Loucy (cell line): ENCODE data around the gene GTPBP8.
"Not testable (repeated sequence)": the region's sequence is repeated elsewhere in the genome, so short reads cannot be mapped to it uniquely, and the experiment has no call there.

Experiments
- H2AFZ ChIP-seq: fragments of 200-600 bp; sonication (generic); 2 replicates; pipeline ENCODE4 v1.6.0; 2016; ENCODE audit warnings: antibody characterized with exemption, mild to moderate bottlenecking, low read length, moderate library complexity
- H3F3A ChIP-seq: fragments of 200-600 bp; 2 replicates; pipeline ENCODE4 v1.6.0; 2016; ENCODE audit warnings: antibody characterized with exemption, low read depth, mild to moderate bottlenecking
- H3K27me3 ChIP-seq: fragments of 200-600 bp; sonication (generic); 2 replicates; pipeline ENCODE4 v1.6.1; 2014; ENCODE audit warnings: low read length, mild to moderate bottlenecking; ENCODE audit not compliant: insufficient read depth, poor library complexity, severe bottlenecking
- H3K36me3 ChIP-seq: fragments of 200-600 bp; sonication (generic); 2 replicates; pipeline ENCODE4 v1.6.1; 2016; ENCODE audit warnings: low read length; ENCODE audit not compliant: insufficient read depth
- H3K4me1 ChIP-seq: fragments of 200-600 bp; sonication (generic); 2 replicates; pipeline ENCODE4 v1.5.1; 2014; ENCODE audit warnings: low read length, mild to moderate bottlenecking; ENCODE audit not compliant: insufficient read depth, poor library complexity, severe bottlenecking
- H3K4me2 ChIP-seq: fragments of 200-600 bp; sonication (generic); 2 replicates; pipeline ENCODE4 v1.6.0; 2014; ENCODE audit warnings: antibody characterized with exemption, low read length, low read depth, mild to moderate bottlenecking; ENCODE audit not compliant: poor library complexity, severe bottlenecking
- H3K4me3 ChIP-seq: fragments of 200-600 bp; sonication (generic); 2 replicates; pipeline ENCODE4 v1.5.1; 2014; ENCODE audit warnings: low read length, mild to moderate bottlenecking, mixed read lengths; ENCODE audit not compliant: poor library complexity, severe bottlenecking
- H3K79me2 ChIP-seq: fragments of 200-600 bp; sonication (generic); 2 replicates; pipeline ENCODE4 v1.6.1; 2014; ENCODE audit warnings: low read length; ENCODE audit not compliant: insufficient read depth
- H3K9ac ChIP-seq: fragments of 200-600 bp; sonication (generic); 2 replicates; pipeline ENCODE4 v1.6.0; 2014; ENCODE audit warnings: mild to moderate bottlenecking, low read depth, low read length, moderate library complexity; ENCODE audit not compliant: poor library complexity, severe bottlenecking
- H3K9me2 ChIP-seq: fragments of 200-600 bp; sonication (generic); replicated peaks from 2 replicates; pipeline ENCODE4 v1.6.1; 2016; ENCODE audit warnings: low read depth, low read length, mixed read lengths
- H3K9me3 ChIP-seq: fragments of 200-600 bp; sonication (generic); 2 replicates; pipeline ENCODE4 v1.6.1; 2014; ENCODE audit warnings: mild to moderate bottlenecking, antibody characterized with exemption, low read length, low read depth; ENCODE audit not compliant: insufficient read depth
- H4K20me1 ChIP-seq: fragments of 200-600 bp; sonication (generic); 2 replicates; pipeline ENCODE4 v1.6.0; 2014; ENCODE audit warnings: antibody characterized with exemption, low read length, mild to moderate bottlenecking; ENCODE audit not compliant: insufficient read depth, poor library complexity, severe bottlenecking
- CTCF ChIP-seq: fragments of 200-600 bp; sonication (generic); conservative IDR thresholded peaks from 2 replicates; pipeline ENCODE4 v1.5.1; 2014; ENCODE audit warnings: mild to moderate bottlenecking, antibody characterized with exemption, low read length
- EZH2phosphoT487 ChIP-seq: fragments of 200-600 bp; IDR thresholded peaks from 2 replicates; pipeline ENCODE4 v1.6.1; 2018; ENCODE audit warnings: antibody characterized with exemption, mild to moderate bottlenecking, moderate library complexity, borderline replicate concordance

The GTPBP8 gene

GRCh38 chr3:113043686-113044085 is 52.9 kb downstream of the GTPBP8 start:
- Histone ChIP-seq H3K4me3 (no peak overlapping the region), H3K79me2 (no peaks in the 10 kb centered on the region), H3K9me3 (no peaks in the 10 kb centered on the region; the same call in 1 of the 2 replicates), H3K4me1 (no peaks in the 10 kb centered on the region), H3K9ac (no peak overlapping the region), H3K4me2 (no peak overlapping the region), H3K9me2 (no peaks in the 10 kb centered on the region), H3F3A (no peaks in the 10 kb centered on the region), H3K36me3 (no peaks in the 10 kb centered on the region), H3K27me3 (no peaks in the 10 kb centered on the region), H2AFZ (no peak overlapping the region), H4K20me1 (no peaks in the 10 kb centered on the region)
- no peak for TF ChIP-seq EZH2phosphoT487
- TF ChIP-seq CTCF, result no peak

DNA sequence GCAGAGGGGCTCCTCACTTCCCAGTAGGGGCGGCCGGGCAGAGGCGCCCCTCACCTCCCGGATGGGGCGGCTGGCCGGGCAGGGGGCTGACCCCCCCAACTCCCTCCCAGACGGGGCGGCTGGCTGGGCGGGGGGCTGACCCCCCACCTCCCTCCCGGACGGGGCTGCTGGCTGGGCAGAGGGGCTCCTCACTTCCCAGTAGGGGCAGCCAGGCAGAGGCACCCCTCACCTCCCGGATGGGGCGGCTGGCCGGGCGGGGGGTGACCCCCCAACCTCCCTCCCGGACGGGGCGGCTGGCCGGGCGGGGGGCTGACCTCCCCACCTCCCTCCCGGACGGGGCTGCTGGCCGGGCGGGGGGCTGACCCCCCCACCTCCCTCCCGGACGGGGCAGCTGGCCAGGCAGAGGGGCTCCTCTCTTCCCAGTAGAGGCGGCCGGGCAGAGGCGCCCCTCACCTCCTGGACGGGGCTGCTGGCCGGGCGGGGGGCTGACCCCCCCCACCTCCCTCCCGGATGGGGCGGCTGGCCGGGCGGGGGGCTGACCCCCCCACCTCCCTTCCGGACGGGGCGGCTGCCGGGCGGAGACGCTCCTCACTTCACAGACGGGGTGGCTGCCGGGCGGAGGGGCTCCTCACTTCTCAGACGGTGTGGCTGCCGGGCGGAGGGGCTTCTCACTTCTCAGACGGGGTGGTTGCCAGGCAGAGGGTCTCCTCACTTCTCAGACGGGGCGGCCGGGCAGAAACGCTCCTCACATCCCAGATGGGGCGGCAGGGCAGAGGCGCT is 55.6 kb downstream of the GTPBP8 start:
- H3K27me3 ChIP-seq, H3K4me1 ChIP-seq, H3K9me2 ChIP-seq, H3K36me3 ChIP-seq, H3K4me3 ChIP-seq, H4K20me1 ChIP-seq, H3K9me3 ChIP-seq, H3K9ac ChIP-seq, H3F3A ChIP-seq, H3K79me2 ChIP-seq, H2AFZ ChIP-seq, H3K4me2 ChIP-seq: not testable (repeated sequence)

DNA sequence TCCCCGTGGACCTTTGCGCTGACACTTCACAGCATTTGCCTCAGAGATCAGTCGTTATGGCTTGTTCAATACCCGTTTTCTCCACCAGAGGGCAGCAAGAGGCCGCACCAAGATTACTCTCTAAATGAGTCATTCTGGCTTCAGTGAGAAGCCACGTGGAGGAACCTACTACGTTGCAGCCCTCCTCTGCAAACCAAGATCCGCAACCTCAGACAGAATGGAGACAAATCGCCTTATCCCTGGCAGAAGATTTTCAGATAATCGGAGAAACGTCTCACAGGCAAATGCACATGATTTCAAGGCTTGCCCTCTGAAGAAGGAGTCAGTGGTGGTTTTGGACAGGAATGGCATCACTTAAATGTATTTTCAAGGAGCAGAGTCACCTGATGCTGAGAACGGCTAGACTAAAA is 60.5 kb downstream of the GTPBP8 start:
- Histone ChIP-seq H3F3A (no peaks in the 10 kb centered on the region), H3K4me3 (no peak overlapping the region)

More for the DNA sequence above, 60.5 kb downstream of the GTPBP8 start:
- Histone ChIP-seq H3K9ac (no peak overlapping the region), H3K9me2 (no peaks in the 10 kb centered on the region), H3K36me3 (no peaks in the 10 kb centered on the region), H3K27me3 (no peaks in the 10 kb centered on the region), H3K4me1 (no peaks in the 10 kb centered on the region), H3K79me2 (no peaks in the 10 kb centered on the region), H4K20me1 (no peaks in the 10 kb centered on the region), H3K9me3 (no peaks in the 10 kb centered on the region), H3K4me2 (no peak overlapping the region), H2AFZ (no peak overlapping the region; the same call in 1 of the 2 replicates)
- TF ChIP-seq EZH2phosphoT487 (no peak), CTCF (peak; percentile 93)
